GM12878 (cell line): ENCODE results near the gene HSPA12B. TPM values are rescaled to one million over a fixed set of nuclear protein-coding genes. Genes with fewer than 3 reads are reported as not detected.

Experiments used
- BHLHE40 ChIP-seq, 2 experiments: fragments of 450-650 bp in 1 of 2; IDR thresholded peaks; 2 replicates each; pipeline ENCODE4 v1.6.1; 2011 to 2017; ENCODE audit warnings: low read depth in 2 of 2, borderline replicate concordance in 1 of 2, improper control_type of control experiment in 1 of 2, low read length in 1 of 2, mild to moderate bottlenecking in 1 of 2
- BRCA1 ChIP-seq: IDR thresholded peaks from 2 replicates; pipeline ENCODE4 v1.6.1; 2011; ENCODE audit warnings: low read depth, low read length, improper control_type of control experiment
- CEBPB ChIP-seq, 2 experiments: fragments of 150-350 bp in 1 of 2; IDR thresholded peaks; 2 replicates each; pipeline ENCODE4 v1.6.1; 2012 to 2014; ENCODE audit warnings: low read depth in 2 of 2, low read length in 2 of 2, borderline replicate concordance in 1 of 2, inconsistent platforms in 1 of 2
- CHD2 ChIP-seq: IDR thresholded peaks from 2 replicates; pipeline ENCODE4 v1.6.1; 2011; ENCODE audit warnings: low read depth, low read length, improper control_type of control experiment, borderline replicate concordance
- CTCF ChIP-seq, 3 experiments: IDR thresholded peaks in 2 of 3; conservative IDR thresholded peaks in 1 of 3; 2 replicates each; pipeline ENCODE4 v1.5.1; 2011; ENCODE audit warnings: low read depth in 3 of 3, low read length in 3 of 3, mild to moderate bottlenecking in 3 of 3, control low read depth in 2 of 3, moderate library complexity in 2 of 3, inconsistent platforms in 1 of 3, mixed read lengths in 1 of 3; ENCODE audit not compliant: control insufficient read depth in 2 of 3, insufficient read depth in 1 of 3; ENCODE audit errors: extremely low read depth in 1 of 3
- IRF4 ChIP-seq: IDR thresholded peaks from 2 replicates; pipeline ENCODE4 v1.6.1; 2011; ENCODE audit warnings: low read depth, low read length
- JUND ChIP-seq: IDR thresholded peaks from 2 replicates; pipeline ENCODE4 v1.6.1; 2012; ENCODE audit warnings: low read depth, mild to moderate bottlenecking, low read length, improper control_type of control experiment, moderate library complexity
- MAX ChIP-seq: IDR thresholded peaks from 2 replicates; pipeline ENCODE4 v1.6.1; 2012; ENCODE audit warnings: low read depth, low read length, improper control_type of control experiment
- POLR2A ChIP-seq: IDR thresholded peaks from 2 replicates; pipeline ENCODE4 v1.6.1; 2011; ENCODE audit warnings: low read depth, mild to moderate bottlenecking, low read length
- REST ChIP-seq: IDR thresholded peaks from 2 replicates; pipeline ENCODE4 v1.6.1; 2012; ENCODE audit warnings: mild to moderate bottlenecking, low read depth, low read length
- SMARCA5 ChIP-seq: fragments of 450-650 bp; IDR thresholded peaks from 2 replicates; pipeline ENCODE4 v1.6.1; 2017; ENCODE audit warnings: mild to moderate bottlenecking
- SMC3 ChIP-seq: IDR thresholded peaks from 2 replicates; pipeline ENCODE4 v1.6.1; 2011; ENCODE audit warnings: low read length, improper control_type of control experiment, borderline replicate concordance
- polyA plus RNA-seq, 11 experiments: library from polyadenylated mRNA; depleted of rRNA in 4 of 11; unstranded in 6 of 11; stranded (reverse) in 5 of 11; fragments of >200 nt; fragmentation: Nextera tagmentation in 4 of 11; fragmentation: Illumina TruSeq in 1 of 11; extraction: Ambion mirVana in 4 of 11; extraction: Trizol in 1 of 11; gene quantifications; 1 replicate in 1 of 11; 2 replicates in 10 of 11; pipeline versions ENCODE4 v1.2.1 to v1.2.3, GENCODE V29; 2011 to 2016; ENCODE audit warnings: inconsistent platforms in 2 of 11, missing spikeins in 2 of 11, low read depth in 1 of 11
- total RNA-seq, 4 experiments: library from RNA; depleted of rRNA in 3 of 4; stranded (reverse); fragments of >200 nt in 3 of 4; fragmentation: Illumina TruSeq in 1 of 4; extraction: Trizol in 1 of 4; gene quantifications; 2 replicates each; pipeline versions ENCODE4 v1.2.1 to v1.2.3, GENCODE V29; 2013 to 2021

The HSPA12B gene
- total and polyA plus RNA-seq, 10 of the 15 experiments (the other 5 are each of a cell fraction or from before 2014, with no cell fraction given), result 0.08 TPM; not detected in 9

- 0 out of 2 replicates have a peak, but pooled peaks have one; percentile 8 for TF ChIP-seq JUND
- peak; percentile 70 to 86 (median 71) for TF ChIP-seq CTCF (IDR thresholded peaks at IDR 0.05 in 2 of 3, conservative IDR thresholded peaks at IDR 0.05 in 1 of 3; ENCODE audit: control insufficient read depth in 2 of 3, extremely low read depth in 1 of 3, insufficient read depth in 1 of 3, low read depth in 3 of 3, low read length in 3 of 3)
- TF ChIP-seq REST, result peak; percentile 77
- 0 out of 2 replicates have a peak, but pooled peaks have one; percentile 54 for TF ChIP-seq POLR2A
- 0 out of 2 replicates have a peak, but pooled peaks have one; percentile 57 for TF ChIP-seq SMARCA5
- no peak for TF ChIP-seq CEBPB (IDR thresholded peaks at IDR 0.05; ENCODE audit: borderline replicate concordance in 1 of 2, low read depth in 2 of 2, low read length in 2 of 2)
- TF ChIP-seq BRCA1, result peak; percentile 79
- TF ChIP-seq MAX, result 0 out of 2 replicates have a peak, but pooled peaks have one; percentile 3
- peak; percentile 51; the same call in 1 of the 2 replicates for TF ChIP-seq SMC3
- peak in 1 of 2 experiments; percentile 62; a peak in 2 of 4 replicates for TF ChIP-seq BHLHE40 (IDR thresholded peaks at IDR 0.05; ENCODE audit: borderline replicate concordance in 1 of 2, low read depth in 2 of 2, low read length in 1 of 2)
- peak; percentile 97 for TF ChIP-seq CHD2
- no peak for TF ChIP-seq IRF4
These were observed 54.3 kb downstream of the HSPA12B start, which contains the start of gene CENPB (continued) for GRCh38 chr20:3786665-3787323.
